ENCODE data around the gene MED22.
"Not testable (repeated sequence)": the region's sequence is repeated elsewhere in the genome, so short reads cannot be mapped to it uniquely, and the experiment has no call there.

MED22 gene

DNA sequence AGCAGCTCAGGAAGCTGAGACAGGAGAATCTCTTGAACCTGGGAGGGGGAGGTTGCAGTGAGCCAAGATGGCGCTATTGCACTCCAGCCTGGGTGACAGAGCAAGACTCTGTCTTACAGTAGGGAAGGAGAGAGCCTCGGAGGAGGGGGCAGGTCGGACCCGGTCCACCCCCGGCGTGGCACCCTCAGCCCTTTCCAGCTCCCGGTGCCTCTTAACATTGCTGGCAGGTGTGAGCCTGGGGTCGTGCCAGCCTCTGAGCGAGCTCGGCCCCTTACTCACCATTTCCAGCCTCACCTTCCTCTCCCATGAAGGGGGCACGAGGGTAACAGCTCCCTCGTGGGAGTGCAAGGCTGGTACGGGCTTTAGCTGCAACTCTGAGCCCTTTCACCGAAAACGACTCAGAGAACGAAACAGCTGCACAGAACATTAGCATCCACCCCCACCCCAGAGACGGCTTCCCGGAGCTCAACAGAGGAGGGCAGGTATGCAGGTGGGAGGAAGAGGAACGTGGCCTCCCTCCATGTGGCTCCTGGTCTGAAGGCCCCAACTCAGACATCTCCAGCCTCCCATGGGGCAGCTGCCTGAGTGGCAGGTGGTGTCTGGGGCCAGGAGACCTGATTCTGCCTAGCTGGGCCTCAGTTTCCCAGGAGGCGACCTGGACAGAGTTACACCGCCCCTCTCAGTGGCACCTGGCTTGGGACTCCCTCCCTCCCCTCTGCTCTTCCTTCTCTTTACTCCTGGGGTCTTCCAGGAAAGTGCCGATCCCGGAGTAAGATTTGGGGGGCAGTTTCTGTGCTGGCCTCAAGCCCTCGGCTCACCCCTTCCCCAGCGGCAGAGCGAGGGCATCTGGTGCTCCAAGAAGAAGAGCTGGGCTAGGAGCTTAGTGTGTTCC lies 44.4 kb downstream of the MED22 start:
- DNase-seq = no peak

DNA sequence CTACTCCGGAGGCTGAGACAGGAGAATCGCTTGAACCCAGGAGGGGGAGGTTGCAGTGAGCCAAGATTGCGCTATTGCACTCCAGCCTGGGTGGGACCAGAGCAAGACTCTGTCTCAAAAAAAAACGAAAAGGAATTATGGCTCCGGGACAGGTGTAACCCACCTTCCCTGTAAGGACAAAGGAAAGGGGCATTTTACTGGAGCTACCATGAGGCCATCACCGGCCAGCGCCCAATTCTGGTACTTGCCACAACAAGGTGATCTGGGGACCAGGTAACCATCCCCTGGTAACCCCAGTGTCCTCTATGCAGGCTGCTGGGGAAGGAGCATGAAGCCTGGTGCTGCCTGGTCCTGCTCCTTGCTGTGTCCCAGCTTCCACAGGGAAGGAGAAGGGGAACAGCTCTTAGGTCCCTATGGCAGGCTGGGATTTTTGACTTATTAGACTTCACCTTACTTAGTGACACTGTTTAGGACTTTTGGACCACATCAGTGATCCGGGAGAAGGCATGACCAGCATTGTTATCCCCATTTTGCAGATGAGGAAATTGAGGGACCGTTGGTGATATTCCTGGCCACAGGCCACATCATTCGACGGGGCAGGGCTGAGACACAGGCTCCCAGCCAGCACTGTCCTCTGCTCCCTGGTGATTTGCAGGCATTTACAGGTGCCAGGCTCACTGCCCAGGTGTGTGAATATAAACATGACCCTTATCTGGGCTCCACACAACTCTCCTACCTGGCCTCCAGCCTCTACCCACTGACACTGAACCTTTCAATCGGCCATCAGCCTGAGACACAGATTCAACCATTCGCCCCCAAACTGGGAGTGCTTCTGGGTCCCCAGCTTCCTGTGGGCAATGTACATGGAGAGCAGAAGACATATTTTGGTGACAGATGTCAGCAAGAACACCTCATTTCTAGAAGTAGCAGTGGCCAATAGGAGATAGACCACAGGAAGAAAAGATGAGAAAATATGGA lies 46.4 kb downstream of the MED22 start:
- DNase-seq = no peak

DNA sequence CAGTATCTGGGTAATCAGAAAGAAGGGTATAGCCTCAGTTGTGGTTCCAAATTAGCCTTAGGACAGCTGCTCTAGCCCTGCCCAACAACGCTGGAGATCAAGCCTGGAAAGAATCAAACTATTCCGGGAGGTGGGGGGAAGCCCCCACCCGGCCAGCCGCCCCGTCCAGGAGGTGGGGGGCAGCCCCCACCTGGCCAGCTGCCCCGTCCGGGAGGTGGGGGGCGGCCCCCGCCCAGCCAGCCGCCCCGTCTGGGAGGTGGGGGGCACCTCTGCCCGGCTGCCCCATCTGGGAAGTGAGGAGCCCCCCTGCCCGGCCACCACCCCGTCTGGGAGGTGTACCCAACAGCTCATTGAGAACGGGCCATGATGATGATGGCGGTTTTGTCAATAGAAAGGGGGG lies 47.9 kb downstream of the MED22 start:
- not testable (repeated sequence) for DNase-seq

DNA sequence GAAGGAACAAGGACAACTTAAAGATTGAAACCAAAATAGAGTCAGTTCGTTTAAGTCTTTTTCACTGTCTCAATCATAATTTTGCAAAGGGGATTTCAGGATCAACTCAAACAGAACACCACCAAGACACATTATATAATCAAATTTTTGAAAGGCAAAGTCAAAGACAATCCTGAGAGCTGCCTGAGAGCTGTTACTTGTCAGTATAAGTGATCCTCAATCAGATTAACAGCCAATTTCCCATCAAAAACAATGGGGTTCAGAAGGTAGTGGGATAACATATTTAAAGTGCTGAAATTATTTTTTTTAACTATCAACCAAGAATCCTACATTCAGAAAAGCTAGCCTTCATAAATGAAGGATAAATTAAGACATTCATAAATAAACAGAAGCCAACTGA lies 53.7 kb downstream of the MED22 start:
- no peak for DNase-seq

DNA sequence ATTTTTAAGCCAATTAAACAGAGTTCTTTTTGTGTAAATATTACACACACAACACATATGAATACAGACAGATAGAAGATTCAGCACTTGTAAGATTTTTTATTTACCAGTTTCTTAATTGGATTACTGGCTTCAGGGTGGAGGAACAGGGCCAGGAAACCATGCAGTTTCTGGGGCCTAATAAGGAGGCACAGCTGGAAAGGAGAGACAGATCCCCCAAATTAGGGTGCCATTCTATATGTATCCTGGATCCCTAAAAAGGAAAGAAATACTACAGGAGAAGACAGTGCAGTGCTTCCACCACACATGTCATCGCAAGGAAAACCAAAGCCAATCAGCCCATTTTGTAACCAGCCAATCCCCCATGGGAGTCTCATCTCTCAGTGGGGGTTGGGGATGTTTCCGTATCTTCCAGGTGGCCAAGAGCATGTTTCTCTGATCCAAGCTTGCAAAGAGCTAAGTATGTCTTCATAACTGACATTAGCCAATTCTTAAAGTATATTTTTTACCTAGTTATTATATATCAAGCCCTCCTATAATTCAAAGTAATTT lies 57.1 kb downstream of the MED22 start:
- no peak for DNase-seq

Data from NCI-H1694 treated with DMSO at 0.1 percent for 48 hours (cell line).